ENCODE data around the gene CEND1. TPM values are rescaled to one million over a fixed set of nuclear protein-coding genes. Genes with fewer than 3 reads are reported as not detected.

CEND1 gene
- polyA plus RNA-seq, 6 donors from 2014 or later = not detected

DNA sequence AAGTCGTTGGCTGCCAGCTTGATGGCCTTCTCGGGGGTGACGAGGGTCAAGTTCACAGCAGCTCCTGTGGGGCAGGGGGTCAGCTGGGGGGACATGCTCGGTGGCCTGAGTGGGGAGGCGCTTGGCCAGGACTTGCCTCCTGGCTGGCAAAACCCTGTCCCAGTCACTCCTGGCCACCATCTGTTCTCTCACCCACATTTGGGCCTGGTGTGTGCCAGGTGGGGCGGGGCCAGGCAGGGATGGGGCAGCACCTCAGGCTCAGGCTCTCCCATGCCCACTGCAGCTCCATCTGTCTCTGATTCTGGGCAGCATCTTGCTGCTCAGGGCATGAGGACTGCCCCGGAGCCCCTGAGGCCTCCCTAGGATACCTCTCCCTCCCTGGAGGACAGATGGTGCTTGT lies 3.7 kb upstream of the CEND1 start:
- no peaks in the 10 kb centered on the region for H3K9me3 Mint-ChIP-seq
- H3K36me3 Mint-ChIP-seq = no peaks in the 10 kb centered on the region
- peak overlapping the region in 6 of 8 donors; percentile 29 to 64 (median 57) for H3K4me3 Mint-ChIP-seq
- H3K4me1 Mint-ChIP-seq = peaks cover 8 to 17% (median 13%) of the 10 kb centered on the region in 3 donors
- DNase-seq (no peak), ATAC-seq (ENCODE audit: low read depth in 2 of 2) (no peak)
- H3K27me3 Mint-ChIP-seq = no peaks in the 10 kb centered on the region
- H3K27ac Mint-ChIP-seq = peak overlapping the region in 1 of 6 donors; percentile 47

DNA sequence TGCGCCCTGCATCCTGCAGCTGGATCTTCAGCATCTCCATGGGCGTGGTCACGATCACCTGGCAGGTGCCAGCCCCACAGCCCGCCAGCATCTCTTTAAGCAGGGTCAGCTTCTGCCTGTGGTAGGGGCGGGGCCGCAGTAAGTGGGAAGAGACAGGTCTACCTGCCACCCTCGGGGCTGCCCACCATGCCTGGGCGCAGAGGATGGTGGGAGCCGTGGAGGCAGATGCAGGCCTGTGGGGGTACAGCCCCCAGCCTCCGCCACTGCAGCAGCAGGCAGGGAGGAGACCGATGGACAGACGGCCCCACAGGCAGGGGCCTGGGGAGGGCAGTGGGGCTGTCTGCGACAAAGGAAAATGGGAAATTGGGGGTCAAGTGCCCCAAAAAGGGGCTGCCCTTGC lies 3.0 kb upstream of the CEND1 start:
- peaks cover 13 to 19% (median 14%) of the 10 kb centered on the region in 3 donors for H3K4me1 Mint-ChIP-seq
- no peak for ATAC-seq (ENCODE audit: low read depth in 2 of 2)
- H3K36me3 Mint-ChIP-seq = no peaks in the 10 kb centered on the region
- no peak for DNase-seq
- no peaks in the 10 kb centered on the region for H3K9me3 Mint-ChIP-seq
- H3K27me3 Mint-ChIP-seq = no peaks in the 10 kb centered on the region
- peak overlapping the region in 2 of 8 donors; percentile 1 to 51 for H3K4me3 Mint-ChIP-seq
- H3K27ac Mint-ChIP-seq = no peak overlapping the region

DNA sequence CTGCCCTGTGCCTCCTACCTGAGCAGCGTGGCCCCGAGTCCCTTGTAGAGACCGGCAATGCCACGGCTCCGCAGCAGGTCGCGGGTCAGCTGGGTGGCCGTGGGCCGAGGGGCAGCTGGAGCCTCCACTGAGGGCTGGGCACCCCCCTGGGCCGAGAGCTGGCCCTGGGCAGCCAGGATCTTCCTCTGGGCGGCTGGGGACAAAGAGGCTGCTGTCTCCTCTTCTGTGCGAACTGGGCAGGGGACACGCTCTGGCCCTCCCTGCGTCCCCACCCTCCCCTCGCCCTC lies 2.6 kb upstream of the CEND1 start:
- Mint-ChIP-seq H3K27ac (no peak overlapping the region), H3K36me3 (no peaks in the 10 kb centered on the region), H3K9me3 (no peaks in the 10 kb centered on the region), H3K4me1 (peaks cover 13 to 20% (median 16%) of the 10 kb centered on the region in 3 donors), H3K27me3 (no peaks in the 10 kb centered on the region), H3K4me3 (no peak overlapping the region)
- ATAC-seq (ENCODE audit: low read depth in 2 of 2) = no peak
- DNase-seq = no peak

DNA sequence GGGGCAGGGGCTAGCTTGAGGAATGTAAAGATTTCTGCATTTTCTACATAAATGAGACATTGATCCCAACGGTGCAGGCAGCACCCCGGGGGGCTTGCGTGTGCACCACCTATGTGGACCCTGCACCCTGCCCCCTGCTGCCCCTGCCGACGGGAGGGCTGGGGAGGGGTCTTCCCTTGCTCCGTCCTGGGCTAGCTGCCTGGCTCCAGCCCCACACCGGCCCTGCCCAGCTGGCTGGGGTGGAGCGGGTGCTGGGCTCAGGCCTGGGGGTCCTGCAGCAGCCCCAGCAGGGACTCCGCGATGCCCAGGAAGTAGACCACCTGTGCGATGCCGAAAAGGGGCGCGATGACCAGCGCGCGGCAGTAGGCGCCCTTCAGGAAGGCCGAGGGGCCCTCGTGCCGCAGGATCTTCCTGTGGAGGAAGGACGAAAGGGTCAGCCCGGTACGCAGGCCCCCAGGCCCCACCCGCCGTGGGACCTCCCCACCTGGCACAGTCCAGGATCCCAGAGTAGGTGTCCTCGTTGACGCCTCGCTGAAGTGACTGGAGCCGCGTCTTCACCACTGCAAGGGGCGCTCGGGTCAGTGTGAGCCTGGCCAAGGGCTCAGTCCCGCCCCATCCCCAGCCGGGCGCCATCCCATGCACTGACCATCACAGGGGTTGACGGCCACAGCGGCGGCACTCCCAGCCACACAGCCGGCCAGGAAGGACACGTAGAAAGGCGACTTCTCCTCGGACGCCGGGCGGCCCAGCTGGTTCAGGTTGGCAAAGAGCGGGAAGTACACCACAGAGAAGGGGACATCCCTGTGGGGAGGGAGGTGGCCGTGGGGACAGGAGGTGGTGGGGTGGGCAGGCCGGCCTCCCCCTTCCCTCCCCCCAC lies 2.0 kb upstream of the CEND1 start:
- H3K27me3 Mint-ChIP-seq = no peaks in the 10 kb centered on the region
- no peak overlapping the region for H3K4me3 Mint-ChIP-seq
- DNase-seq (no peak), ATAC-seq (ENCODE audit: low read depth in 2 of 2) (no peak)
- no peak overlapping the region for H3K27ac Mint-ChIP-seq
- H3K36me3 Mint-ChIP-seq = no peaks in the 10 kb centered on the region
- peaks cover 7 to 16% (median 15%) of the 10 kb centered on the region in 3 donors for H3K4me1 Mint-ChIP-seq
- no peaks in the 10 kb centered on the region for H3K9me3 Mint-ChIP-seq

DNA sequence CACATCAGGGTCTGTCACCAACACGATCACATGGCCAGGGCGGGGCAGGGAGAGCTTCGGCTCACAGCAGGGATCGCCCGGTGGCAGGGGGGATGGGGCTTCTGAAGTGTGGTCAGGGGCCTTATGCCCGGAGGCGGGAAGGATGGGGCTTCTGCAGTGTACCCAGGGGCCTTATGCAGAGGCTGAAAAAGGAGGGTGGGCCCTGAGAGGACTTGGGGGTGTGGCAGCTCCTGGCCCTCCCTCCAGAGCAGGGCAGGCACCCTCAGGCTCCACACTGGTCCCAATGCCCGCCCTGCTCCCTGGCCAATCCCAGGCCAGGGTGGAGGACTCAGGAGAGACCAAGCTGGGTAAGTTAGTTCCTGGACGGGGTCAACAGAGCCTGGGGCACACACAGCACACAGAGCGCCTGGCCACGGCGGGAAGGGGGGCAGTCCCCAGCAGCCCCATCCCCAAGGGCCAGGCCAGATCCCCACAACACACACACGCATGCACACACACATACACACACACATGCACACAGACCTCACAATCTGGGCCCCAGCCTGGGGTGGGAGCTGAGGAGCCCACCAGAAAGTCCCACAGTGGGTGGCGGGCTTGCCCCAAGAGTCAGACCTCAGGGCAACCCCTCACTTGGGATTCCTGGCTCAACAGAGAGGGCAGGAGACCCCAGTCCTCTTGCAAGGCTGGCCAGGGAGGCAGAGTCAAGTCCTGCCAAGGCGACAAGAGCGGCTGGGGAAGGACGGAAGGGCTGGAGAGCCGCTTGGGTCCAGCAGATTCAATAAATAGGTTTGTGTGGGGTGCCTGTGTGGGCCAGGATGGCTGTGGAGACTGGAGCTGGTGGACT lies 1.1 kb upstream of the CEND1 start:
- H3K27ac Mint-ChIP-seq = peak overlapping the region in 1 of 6 donors; percentile 73
- peaks cover 2 to 14% (median 6%) of the 10 kb centered on the region in 3 donors for H3K4me1 Mint-ChIP-seq
- H3K9me3 Mint-ChIP-seq = no peaks in the 10 kb centered on the region
- DNase-seq (no peak), ATAC-seq (ENCODE audit: low read depth in 2 of 2) (no peak)
- H3K4me3 Mint-ChIP-seq = no peak overlapping the region
- no peaks in the 10 kb centered on the region for H3K36me3 Mint-ChIP-seq
- no peaks in the 10 kb centered on the region for H3K27me3 Mint-ChIP-seq

DNA sequence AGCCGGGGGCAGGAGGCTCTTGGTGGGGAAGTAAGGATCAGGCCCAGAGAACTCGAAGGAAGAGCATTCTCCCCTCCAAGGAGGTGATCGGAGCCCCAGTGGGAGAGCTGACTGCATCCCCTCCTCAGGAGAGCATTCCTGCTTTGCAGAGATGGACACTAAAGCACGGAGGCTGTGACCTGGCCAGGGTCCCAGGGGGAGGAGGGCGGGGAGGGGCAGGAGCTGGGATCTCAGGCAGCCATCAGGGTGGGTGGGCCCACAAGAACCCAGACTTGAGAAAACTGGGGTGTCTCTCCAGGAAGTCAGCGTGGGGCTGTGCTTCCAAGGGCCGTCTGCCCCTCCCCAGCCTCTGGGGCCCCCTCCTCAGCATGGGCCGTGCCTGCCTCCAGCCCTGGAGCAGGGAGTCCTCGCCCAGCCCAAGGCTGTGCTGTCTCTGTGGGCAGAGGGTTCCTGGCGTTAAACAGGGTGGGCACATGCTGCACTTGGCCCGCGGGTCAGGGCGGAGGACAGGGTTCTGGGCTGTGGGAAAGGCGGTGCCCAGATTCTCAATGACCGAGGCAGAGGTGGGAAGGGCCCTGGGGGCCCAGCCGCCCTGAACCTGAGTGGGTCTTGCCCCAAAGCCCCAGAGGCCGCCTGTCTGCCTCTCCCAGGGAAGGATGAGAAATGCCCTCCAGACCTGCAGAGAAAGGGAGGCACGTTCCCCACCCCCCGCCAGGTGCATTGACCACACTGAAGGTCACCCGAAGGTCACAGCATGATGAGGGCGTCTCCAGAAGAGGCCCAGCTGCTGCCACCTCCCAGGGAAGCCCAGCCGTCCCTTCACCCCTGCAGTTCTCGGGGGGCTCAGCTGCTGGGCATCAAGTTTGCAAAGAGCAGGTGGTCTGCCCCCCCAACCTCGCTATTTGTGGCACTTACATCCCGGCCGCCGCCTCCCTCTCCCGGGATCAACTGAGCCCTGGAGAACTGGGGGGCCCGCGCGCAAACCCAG lies 643 bp downstream of the CEND1 start:
- DNase-seq = no peak
- H3K27ac Mint-ChIP-seq = peak overlapping the region in 1 of 6 donors; percentile 18
- H3K36me3 Mint-ChIP-seq = no peaks in the 10 kb centered on the region
- H3K4me1 Mint-ChIP-seq = peaks cover 0 to 13% (median 3%) of the 10 kb centered on the region in 3 donors
- peak overlapping the region in 1 of 8 donors; percentile 29 for H3K4me3 Mint-ChIP-seq
- no peaks in the 10 kb centered on the region for H3K27me3 Mint-ChIP-seq
- no peaks in the 10 kb centered on the region for H3K9me3 Mint-ChIP-seq
- ATAC-seq (ENCODE audit: low read depth in 2 of 2) = no peak

DNA sequence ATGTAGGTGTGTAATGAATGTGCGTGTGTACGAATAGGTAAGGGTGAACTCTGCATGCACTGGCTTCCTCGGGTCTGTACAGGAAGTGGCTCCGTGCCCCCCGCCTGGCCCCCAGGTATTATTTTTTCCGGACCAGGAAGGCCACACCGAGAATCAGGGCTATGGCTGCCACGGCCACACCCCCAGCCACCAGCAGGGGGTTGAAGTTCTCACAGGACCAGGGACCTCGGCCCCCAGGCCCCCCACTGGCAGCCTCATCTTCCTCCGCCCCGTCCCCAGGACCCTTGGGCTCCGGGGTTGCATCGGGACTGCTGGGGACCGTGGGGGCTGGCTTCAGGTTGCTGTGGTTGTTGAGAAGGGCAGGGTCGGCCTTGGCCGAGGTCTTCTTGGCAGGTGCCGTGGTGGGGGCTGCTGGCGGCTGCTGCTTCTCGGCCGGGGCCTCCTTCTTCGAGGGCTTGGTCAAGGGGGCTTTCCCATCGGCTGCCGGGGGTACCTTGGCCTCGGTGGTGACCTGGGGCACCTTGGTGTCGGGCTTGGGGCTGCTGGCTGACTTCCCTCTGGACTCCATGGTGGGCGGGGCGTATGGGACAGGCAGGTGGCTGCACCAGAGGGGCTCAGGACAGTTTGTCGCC lies 1.8 kb downstream of the CEND1 start:
- Mint-ChIP-seq H3K4me3 (no peak overlapping the region), H3K4me1 (peaks cover 0 to 17% (median 9%) of the 10 kb centered on the region in 3 donors), H3K27me3 (no peaks in the 10 kb centered on the region), H3K9me3 (no peaks in the 10 kb centered on the region), H3K36me3 (no peaks in the 10 kb centered on the region), H3K27ac (no peak overlapping the region)
- ATAC-seq (ENCODE audit: low read depth in 2 of 2) (no peak), DNase-seq (no peak)

DNA sequence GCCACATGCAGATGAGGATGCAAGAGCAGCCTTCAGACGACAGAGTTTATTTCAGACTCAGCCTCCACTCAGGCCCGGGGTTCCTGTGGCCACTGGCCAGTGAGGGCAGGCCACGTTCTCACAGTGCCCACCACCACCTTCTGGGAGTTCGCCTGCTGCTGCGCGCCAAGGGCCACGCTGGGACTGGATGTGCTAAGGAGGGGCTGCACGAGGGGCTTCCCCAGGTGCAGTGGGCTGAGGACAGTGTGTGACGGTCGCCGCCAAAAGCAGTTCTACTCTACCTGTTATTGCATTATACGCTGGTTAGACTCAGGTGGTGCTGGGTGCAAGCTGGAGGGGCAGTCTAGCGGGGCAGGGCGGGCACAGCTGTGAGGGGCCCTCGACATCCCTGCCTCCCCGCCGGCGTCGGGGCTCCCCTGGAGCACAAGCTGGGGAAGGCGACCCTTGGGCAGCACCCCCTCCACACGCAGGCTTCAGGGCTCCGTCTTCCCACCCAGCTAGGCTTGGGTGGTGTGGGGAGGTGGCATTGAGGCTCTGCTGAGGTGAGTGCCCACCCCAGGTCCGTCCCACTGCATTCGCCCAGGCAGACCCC lies 2.7 kb downstream of the CEND1 start:
- ATAC-seq (ENCODE audit: low read depth in 2 of 2) (no peak), DNase-seq (no peak)
- no peaks in the 10 kb centered on the region for H3K9me3 Mint-ChIP-seq
- no peak overlapping the region for H3K27ac Mint-ChIP-seq
- no peaks in the 10 kb centered on the region for H3K27me3 Mint-ChIP-seq
- no peak overlapping the region for H3K4me3 Mint-ChIP-seq
- peaks cover 0 to 17% (median 11%) of the 10 kb centered on the region in 3 donors for H3K4me1 Mint-ChIP-seq
- H3K36me3 Mint-ChIP-seq = no peaks in the 10 kb centered on the region

DNA sequence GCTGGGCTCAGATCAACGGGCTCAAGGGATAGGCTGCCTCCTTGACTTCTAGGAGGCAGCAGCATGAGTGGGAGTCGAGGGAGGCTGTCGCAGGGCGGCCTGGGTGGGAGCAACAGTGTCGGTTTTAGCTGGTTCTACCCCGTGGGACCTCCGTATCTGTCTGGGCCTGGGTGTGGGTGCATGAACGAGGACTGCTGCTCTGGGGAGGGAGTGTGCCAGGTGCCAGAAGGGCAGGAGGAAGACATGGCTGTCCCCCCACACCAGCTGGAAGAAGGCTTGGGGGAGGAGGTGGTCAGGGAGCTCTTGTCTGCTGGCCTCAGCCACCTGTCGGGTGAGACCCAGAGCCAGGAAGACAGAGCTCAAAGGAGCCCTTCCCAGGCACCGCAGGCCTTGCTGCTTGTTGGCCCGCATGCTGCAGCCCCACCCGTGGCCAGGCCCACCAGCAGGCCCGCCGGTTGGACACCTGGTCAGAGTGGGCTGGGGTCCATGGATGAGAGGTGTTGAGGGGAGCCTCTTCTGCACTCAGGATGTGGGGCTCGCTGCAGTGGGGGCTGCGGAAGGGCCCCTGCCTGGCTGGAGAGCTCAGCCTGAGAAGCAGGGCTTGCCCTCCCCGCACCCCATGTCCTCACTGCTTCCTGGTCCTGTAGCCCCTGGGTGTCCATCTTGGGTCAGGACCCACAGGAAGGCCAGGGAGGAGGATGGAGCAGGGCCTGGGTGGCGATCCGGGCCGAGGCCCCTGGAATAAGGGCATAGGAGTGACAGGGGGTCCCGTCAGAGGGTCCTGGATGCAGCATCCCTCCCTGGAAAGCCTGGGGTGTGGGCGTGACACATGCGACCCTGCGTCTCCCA lies 3.4 kb downstream of the CEND1 start:
- Mint-ChIP-seq H3K4me1 (peaks cover 0 to 17% (median 11%) of the 10 kb centered on the region in 3 donors), H3K27me3 (no peaks in the 10 kb centered on the region), H3K36me3 (no peaks in the 10 kb centered on the region), H3K4me3 (peak overlapping the region in 1 of 8 donors; percentile 70), H3K9me3 (no peaks in the 10 kb centered on the region), H3K27ac (no peak overlapping the region)
- DNase-seq (no peak), ATAC-seq (ENCODE audit: low read depth in 2 of 2) (no peak)

DNA sequence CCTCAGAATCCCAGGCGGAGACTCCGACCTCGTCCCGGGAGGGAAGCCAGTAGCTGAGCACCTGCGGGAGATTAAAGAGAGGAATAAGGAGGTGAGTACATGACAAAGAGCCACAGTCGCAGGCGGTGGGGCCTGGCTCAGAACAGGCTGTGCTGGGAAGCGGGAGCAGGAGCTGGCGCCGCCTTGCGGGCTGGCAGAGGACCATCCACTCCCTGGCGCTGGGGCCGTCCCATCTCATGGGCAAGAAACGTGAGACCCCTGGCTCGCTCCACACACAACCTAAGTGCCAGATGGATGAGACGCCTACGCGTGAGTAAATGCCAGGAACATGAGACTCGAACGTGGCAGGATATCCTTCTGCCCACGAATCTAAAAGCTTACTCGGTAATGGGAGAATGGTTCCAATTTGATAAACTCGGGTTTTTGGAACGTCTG lies 6.3 kb downstream of the CEND1 start:
- no peaks in the 10 kb centered on the region for H3K36me3 Mint-ChIP-seq
- no peaks in the 10 kb centered on the region for H3K9me3 Mint-ChIP-seq
- ATAC-seq (ENCODE audit: low read depth in 2 of 2) = peak in 1 of 2 donors; percentile 81
- no peak for DNase-seq
- H3K27ac Mint-ChIP-seq = peak overlapping the region in 1 of 6 donors; percentile 53
- H3K27me3 Mint-ChIP-seq = no peaks in the 10 kb centered on the region
- peaks cover 4 to 26% (median 18%) of the 10 kb centered on the region in 3 donors for H3K4me1 Mint-ChIP-seq
- H3K4me3 Mint-ChIP-seq = peak overlapping the region in 2 of 8 donors; percentile 32 to 40

DNA sequence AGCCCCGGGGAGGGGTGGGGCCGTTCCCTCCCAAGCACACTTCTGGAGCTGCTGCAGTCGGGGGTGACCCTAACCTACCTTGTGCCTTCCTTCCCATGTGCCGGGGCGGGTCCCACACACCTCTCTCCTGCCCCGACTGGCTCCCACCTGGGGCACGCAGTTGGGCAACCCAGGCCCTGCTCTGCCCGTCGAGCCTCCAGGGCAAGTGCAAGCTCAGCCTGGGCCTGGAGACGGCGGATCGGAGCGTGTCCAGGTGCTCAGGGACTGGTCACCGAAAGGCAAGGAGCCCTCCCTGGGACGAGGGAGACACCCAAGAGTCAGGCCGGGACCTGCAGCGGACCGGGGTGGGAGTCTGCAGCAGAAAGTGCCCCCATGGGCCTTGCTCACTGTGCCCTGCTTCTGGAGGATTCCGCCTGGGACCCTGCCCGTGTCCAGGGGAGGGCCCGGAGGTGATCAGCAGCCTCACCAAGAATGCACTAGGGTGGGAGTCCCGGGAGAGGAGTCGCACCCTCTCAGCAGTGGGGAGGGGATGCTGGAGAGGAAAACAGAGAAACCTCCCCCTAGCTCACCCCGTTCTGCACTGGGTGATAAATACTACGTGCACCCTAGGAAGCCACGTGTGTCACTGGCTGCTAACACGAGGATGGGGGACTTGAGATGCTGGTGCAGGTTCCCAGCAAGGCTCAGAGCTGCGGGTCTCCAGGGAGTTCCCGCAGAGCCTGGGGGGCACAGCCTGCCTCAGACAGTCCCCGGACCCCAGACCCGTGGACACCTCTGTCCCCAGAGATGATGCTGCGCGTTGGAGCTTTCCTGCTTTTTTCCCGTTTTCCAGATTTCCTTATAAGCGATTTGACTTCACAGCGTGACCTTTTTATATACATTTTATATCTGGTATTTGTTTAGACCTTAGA lies 7.4 kb downstream of the CEND1 start:
- no peak for ATAC-seq (ENCODE audit: low read depth in 2 of 2)
- Mint-ChIP-seq H3K4me3 (no peak overlapping the region), H3K9me3 (no peaks in the 10 kb centered on the region), H3K36me3 (no peaks in the 10 kb centered on the region), H3K27me3 (no peaks in the 10 kb centered on the region), H3K4me1 (peaks cover 4 to 18% (median 16%) of the 10 kb centered on the region in 3 donors), H3K27ac (no peak overlapping the region)
- DNase-seq = no peak
